Stimulated activated CD4-positive, alpha-beta T cell treated with anti-CD3 and anti-CD28 coated beads, Interleukin-1b, Interleukin-23, amount 100 ng/mL, for 24 hours (primary cell): ENCODE data around the gene OXLD1.
A peak's percentile ranks its signal among the peaks of the same experiment; 100 is the strongest.
"Not testable (repeated sequence)": the region's sequence is repeated elsewhere in the genome, so short reads cannot be mapped to it uniquely, and the experiment has no call there.

Experiments
- DNase-seq, 4 experiments: peaks; one replicate each; pipeline ENCODE4 v3.0.0-alpha.2; 2020; ENCODE audit warnings: low read depth in 4 of 4, low spot score in 1 of 4

The OXLD1 gene

DNA sequence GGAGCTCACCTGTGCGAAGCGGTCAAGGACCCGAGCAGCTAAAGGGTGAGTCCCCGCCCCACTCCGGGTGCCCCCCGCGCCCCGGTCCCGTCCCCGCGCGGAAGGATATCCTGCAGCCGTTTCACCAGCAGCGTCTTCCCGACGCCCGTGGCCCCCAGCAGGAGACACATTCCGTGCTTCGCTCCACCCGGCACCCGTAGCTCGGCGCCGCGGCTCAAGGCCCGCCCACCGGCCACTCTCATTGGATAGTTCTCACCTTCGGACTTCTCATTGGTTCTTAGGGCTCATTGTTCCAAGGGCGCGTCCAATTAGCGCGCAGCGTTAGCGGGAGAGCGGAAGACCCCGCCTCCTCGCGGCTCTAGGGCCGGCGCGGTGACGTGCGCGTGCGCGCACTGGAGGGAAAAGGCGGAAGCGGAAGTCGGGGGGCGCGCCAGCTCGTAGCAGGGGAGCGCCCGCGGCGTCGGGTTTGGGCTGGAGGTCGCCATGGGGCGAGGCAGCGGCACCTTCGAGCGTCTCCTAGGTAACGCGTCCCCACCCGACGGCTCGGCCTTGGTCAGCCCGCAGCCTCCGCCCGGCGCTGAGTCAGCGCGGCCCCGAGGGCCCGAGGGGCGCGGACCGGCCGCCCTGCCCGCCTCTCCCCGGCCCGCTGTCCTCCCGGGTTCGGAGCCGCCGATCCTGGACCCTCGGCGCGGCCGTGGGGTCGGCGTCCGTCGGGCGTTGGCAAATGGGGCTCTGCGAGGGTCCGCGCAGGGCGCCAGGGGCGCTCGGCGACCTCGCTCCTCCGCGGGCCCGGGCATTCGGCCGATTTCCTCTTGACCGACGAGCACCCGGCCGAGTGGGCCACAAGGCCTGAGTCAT, 17.4 kb upstream of the OXLD1 start, which contains the start of the genes ARL16 and HGS:
Gene ARL16, minus strand, starts transcription at position 214 of the 858 bp plus-strand sequence. Its CDS starts 44 bp downstream, at position 170.
Gene HGS, plus strand, starts transcription at position 428 of the 858 bp plus-strand sequence. Its CDS starts 56 bp downstream, at position 484.
- DNase-seq: peak; percentile 88 to 96 (median 90)

DNA sequence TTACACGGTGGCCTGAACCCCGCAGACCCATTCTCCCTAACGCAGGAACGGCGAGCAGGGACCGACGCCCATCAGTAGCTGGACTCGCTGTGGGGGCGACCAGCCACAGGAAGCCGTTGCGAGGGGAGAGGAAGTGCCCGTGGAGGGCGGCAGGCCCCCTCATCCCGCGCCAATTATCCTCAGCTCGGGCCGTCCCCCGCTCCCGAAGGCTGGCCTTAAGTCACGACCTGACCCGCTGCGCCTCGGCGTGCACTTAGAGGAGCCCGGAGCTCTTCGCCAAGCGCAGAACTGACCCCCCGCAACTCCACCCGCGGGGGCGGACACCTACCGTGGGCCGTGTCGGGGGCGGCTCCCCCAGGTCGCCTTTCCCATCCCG, 16.8 kb upstream of the OXLD1 start:
- no peak for DNase-seq

- DNase-seq: no peak
Measured at GRCh38 chr17:81682565-81683207, 16.3 kb upstream of the OXLD1 start.

GRCh38 chr17:81681672-81682071, 15.3 kb upstream of the OXLD1 start:
- DNase-seq: no peak

GRCh38 chr17:81680150-81680549, 13.7 kb upstream of the OXLD1 start:
- no peak for DNase-seq

- no peak for DNase-seq
Measured at GRCh38 chr17:81676906-81677305, 10.5 kb upstream of the OXLD1 start.

DNA sequence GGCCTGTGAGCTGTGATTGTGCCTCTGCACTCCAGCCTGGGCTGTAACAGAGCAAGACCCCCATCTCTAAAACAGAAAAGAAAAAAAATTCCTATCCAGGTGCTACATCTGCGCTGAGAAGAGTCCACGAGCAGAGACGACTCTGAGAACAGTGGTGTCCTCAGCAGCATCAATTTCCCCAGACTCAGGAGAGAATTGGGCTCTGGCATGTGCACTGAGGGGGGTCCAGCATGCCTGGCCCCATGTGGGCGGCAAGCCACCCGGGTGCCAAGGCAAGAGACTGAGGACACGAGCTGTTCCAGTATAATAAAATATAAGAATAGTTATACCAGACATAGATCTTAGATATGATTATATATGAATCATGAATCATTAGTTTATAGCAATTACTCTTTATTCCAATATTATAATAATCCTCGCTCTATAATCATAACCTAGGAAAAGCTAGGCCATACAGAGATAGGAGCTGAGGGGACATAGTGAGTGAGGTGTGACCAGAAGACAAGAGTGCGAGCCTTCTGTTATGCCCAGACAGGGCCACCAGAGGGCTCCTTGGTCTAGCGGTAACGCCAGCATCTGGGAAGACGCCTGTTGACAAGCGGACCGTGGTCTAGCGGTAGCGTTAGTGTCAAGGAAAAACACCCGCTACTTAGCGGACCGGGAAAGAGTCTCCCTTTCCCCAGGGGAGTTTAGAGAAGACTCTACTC, 9.3 kb upstream of the OXLD1 start:
- not testable (repeated sequence) for DNase-seq

- no peak for DNase-seq
Measured at GRCh38 chr17:81673561-81674258, 7.3 kb upstream of the OXLD1 start.

DNA sequence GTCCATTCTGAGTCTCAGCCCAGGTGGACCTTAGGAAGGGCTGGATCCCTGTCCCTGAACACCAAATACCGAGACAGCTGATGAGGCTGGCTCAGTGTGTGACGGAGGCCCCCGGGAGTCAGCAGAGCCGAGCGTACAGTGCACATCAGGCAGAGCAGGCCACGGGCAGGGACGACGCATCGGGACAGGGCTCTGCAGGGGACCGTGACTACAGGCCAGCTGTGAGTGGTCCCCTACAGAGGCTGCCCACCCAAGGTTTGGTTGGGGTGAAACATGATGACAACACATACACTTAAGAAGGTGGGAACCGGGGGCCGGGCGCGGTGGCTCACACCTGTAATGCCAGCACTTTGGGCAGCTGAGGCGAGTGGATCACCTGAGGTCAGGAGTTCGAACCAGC, 6.5 kb upstream of the OXLD1 start:
- DNase-seq: no peak

DNA sequence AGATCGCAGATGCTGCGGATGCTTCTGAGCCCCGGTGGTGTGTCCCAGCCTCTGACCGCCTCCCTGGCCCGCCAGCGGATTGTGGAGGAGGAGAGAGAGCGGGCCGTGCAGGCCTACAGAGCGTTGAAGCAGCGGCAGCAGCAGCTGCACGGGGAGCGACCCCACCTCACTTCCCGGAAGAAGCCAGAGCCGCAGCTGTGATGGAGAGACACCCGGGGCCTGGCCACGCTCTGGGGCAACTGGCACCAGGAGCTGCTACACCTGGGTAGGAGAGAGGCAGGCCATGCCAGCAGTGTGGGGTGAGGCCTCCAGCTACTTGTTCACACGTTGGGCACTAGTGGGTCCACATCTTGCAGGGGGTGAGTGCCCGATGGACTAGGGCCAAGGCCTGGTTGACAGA, 6.1 kb upstream of the OXLD1 start:
- DNase-seq: no peak

GRCh38 chr17:81667754-81668153, 1.3 kb upstream of the OXLD1 start:
- no peak for DNase-seq

DNA sequence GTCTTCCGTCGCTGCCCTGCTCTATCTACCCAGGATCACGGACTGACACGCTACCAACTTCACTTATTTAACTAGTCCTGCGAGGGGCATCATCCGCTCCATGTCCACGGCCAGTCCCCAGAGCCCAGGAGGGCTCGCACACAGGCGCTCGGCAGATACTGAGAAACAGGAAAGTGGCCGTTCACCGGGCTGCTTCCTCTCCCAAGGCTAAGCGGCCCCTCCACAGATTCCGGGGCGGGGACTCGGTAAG, 388 bp downstream of the OXLD1 start:
- no peak for DNase-seq

DNA sequence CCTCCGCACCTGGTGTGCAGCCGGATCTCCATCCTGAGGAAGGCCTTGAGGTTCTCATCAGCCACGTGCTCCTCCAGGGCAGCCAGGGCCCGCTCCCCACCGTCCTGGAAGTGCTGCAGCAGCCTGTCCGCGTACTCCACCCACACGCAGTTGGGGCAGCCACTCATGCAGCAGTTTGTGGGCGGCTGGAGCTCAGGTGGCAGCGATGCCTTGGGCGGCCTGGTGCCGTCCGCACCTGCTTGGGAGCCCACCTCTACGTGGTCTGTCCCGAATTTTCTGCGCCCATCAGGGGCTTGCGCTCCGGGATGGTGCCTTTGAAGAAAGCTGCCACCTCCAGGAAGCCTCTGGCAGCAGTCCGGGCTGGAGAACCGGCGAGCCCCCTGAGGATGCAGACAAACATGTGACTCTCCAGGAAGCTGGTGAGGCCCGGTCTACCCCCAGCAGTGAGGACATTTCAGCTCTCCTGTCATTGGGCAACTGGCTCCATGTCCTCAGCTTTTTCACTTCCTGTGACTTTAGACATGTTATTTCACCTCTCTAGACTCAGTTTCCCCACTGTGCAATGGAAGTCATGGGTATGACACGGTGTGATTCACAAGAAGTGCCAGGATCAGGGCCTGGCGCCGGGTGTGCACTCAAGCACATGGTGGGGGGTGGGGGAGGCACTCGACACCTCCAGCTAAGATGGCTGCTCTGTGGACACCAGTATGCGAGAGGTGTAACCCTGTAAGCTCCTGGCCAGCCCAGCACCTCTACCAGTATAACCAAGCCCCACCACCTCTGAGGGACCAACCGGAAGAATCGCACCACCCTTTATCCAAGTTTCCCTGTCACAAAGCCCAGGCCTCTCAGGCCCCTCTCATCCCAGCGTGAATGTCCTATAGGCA, 957 bp downstream of the OXLD1 start:
- peak in 3 of 4 experiments; percentile 43 to 66 (median 53) for DNase-seq

DNA sequence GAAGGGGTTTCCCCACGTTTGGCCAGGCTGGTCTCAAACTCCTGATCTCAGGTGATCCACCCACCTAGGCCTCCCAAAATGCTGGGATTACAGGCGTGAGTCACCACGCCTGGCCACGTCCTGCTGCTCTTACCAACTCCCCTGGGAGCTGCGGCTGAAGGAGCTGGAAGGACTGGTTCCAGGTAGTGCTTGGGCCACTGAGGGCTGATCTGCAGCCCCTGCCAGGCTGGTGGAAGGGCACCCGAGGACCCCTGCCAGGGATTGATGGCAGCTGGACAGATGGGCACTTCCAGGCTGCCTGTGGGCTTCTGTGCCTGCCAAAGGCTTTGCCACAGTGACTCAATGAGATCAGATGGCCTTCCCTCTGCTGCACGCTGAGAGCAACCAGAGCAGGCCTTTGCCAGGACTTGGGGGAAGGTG, 2.3 kb downstream of the OXLD1 start:
- DNase-seq: no peak

DNA sequence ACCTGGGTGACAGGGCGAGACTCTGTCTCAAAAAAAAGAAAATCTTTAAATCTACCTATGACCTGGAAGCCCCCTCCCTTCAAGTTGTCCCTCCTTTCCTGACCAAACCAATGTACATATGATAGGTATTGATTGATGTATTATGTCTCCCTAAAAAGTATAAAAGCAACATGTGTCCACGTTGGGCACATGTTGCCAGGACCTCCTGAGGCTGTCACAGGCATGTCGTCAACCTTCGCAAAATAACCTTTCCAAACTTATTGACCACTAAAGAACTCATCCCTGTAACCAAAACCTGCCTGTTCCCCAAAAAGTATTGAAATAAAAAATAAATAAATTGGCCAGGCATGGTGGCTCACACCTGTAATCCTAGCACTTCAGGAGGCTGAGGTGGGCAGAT, 4.4 kb downstream of the OXLD1 start:
- DNase-seq: no peak

DNA sequence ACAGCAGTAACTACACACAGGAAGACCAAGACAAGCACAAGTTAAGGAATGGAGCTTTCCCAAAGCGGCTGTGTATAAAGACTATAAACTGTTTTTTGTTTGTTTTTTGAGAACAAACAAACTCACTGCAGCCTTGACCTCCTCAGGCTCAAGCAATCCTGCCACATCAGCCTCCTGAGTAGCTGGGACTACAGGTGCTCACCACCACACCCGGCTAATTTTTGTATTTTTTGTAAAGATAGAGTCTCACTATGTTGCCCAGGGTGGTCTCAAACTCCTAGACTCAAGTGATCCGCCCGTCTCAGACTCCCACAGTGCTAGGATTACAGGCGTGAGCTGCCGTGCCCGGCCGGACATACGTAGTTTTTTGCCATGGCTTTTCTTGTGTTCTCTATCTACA, 6.0 kb downstream of the OXLD1 start:
- DNase-seq: no peak

GRCh38 chr17:81659038-81659437, 7.4 kb downstream of the OXLD1 start:
- no peak for DNase-seq

DNA sequence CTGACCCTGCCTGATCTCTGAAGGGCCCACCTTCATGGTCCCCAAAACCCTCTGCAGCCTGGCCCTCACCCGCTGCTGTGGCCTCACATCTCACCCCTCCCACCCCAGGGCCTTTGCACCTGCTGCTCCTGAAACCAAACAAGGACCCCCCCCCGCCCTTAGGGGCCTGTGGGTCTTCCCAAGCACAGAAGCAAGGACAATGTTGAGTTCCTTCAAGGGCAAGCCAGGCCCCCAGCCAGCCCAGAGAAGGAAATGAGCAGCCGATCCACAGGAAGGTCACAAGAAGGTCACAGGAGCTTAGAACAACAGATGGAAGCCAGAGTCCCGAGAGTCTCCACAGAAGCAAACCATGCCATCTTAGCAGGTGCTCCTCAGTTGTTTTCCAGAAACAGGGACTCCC, 9.6 kb downstream of the OXLD1 start:
- DNase-seq: no peak

GRCh38 chr17:81656118-81656743, 10.2 kb downstream of the OXLD1 start, which contains the start of gene PDE6G:
Gene PDE6G, minus strand, starts transcription at chr17:81656542. Its CDS starts 3,237 bp downstream, at chr17:81653305.
- DNase-seq: no peak
